PC-9 (cell line): ENCODE data around the gene MAMLD1. TPM values are rescaled to one million over a fixed set of nuclear protein-coding genes. Genes with fewer than 3 reads are reported as not detected.

Experiments used
- BruUV-seq: library from RNA; stranded (reverse); fragments of 400-500 nt; replicated peaks from 2 replicates; lab custom pipeline; 2021; lab: Mats Ljungman, UMichigan
- CTCF ChIA-PET: fragments of 300-600 bp; sonication (Branson Sonifier 250); formaldehyde crosslinking; loops from one replicate; lab custom pipeline; 2022; ENCODE audit warnings: antibody characterized with exemption; lab: Charles Lee
- POLR2A ChIA-PET: fragments of 300-600 bp; sonication (Branson Sonifier 250); formaldehyde crosslinking; loops from one replicate; lab custom pipeline; 2022; ENCODE audit warnings: antibody characterized with exemption; ENCODE audit not compliant: unreplicated experiment; lab: Charles Lee
- DNase-seq, 2 experiments: peaks; one replicate each; pipeline versions ENCODE4 v3.0.0 to v3.0.0-alpha.2; 2015 to 2022; ENCODE audit warnings: mixed read lengths in 1 of 2
- H2AFZ ChIP-seq: fragments of 200-600 bp; sonication (generic); 2 replicates; pipeline ENCODE4 v1.8.1; 2017; ENCODE audit warnings: antibody characterized with exemption
- H3F3A ChIP-seq: fragments of 200-600 bp; sonication (generic); 2 replicates; pipeline ENCODE4 v1.8.1; 2017; ENCODE audit warnings: antibody characterized with exemption, mild to moderate bottlenecking, low read depth; ENCODE audit not compliant: insufficient read depth
- H3K27ac ChIP-seq: fragments of 200-600 bp; sonication (generic); 2 replicates; pipeline ENCODE4 v1.6.1; 2016; ENCODE audit warnings: mixed run types
- H3K27me3 ChIP-seq: fragments of 200-600 bp; sonication (generic); 2 replicates; pipeline ENCODE4 v1.6.1; 2016; ENCODE audit warnings: low read depth, mixed run types; ENCODE audit not compliant: insufficient read depth
- H3K36me3 ChIP-seq: fragments of 200-600 bp; sonication (generic); 2 replicates; pipeline ENCODE4 v1.6.1; 2016; ENCODE audit warnings: low read depth, mixed run types
- H3K4me1 ChIP-seq: fragments of 200-600 bp; sonication (generic); replicated peaks from 2 replicates; pipeline ENCODE4 v1.6.1; 2016; ENCODE audit warnings: mixed run types; ENCODE audit not compliant: insufficient read depth
- H3K4me2 ChIP-seq: fragments of 200-600 bp; sonication (generic); 2 replicates; pipeline ENCODE4 v1.6.1; 2017; ENCODE audit warnings: mixed run types
- H3K4me3 ChIP-seq: fragments of 200-600 bp; sonication (generic); 2 replicates; pipeline ENCODE4 v1.6.1; 2016; ENCODE audit warnings: mixed run types
- H3K79me2 ChIP-seq: fragments of 200-600 bp; sonication (generic); 2 replicates; pipeline ENCODE4 v1.6.1; 2017; ENCODE audit warnings: low read depth, mixed run types
- H3K9me2 ChIP-seq: fragments of 200-600 bp; sonication (generic); 2 replicates; pipeline ENCODE4 v1.8.1; 2017; ENCODE audit warnings: mild to moderate bottlenecking; ENCODE audit not compliant: insufficient read depth
- H3K9me3 ChIP-seq: fragments of 200-600 bp; sonication (generic); 2 replicates; pipeline ENCODE4 v1.8.1; 2016; ENCODE audit warnings: low read depth; ENCODE audit not compliant: insufficient read depth
- H4K20me1 ChIP-seq: fragments of 200-600 bp; sonication (generic); 2 replicates; pipeline ENCODE4 v1.8.1; 2017; ENCODE audit not compliant: insufficient read depth
- CTCF ChIP-seq: fragments of 200-600 bp; sonication (generic); conservative IDR thresholded peaks from 2 replicates; pipeline ENCODE4 v1.6.1; 2017; ENCODE audit warnings: mixed run types, antibody characterized with exemption, mild to moderate bottlenecking, moderate library complexity
- EZH2 ChIP-seq: fragments of 200-600 bp; sonication (generic); IDR thresholded peaks from 2 replicates; pipeline ENCODE4 v1.8.0; 2017; ENCODE audit warnings: antibody characterized with exemption, low read depth
- intact Hi-C: fragments of 100-400 bp; cut with micrococcal nuclease; formaldehyde crosslinking; loops from one replicate; pipeline ENCODE4 v1.10.0; 2022; ENCODE audit not compliant: unreplicated experiment
- total RNA-seq: library from RNA; stranded (reverse); gene quantifications from 2 replicates; pipeline ENCODE4 v1.2.3, GENCODE V29; 2021

Gene MAMLD1
- total RNA-seq, 1 experiment from 2014 or later = 2.5 TPM

- H3K9me2 ChIP-seq = no peaks in the 10 kb centered on the region
- no peaks in the 10 kb centered on the region for H3F3A ChIP-seq
- intact Hi-C loops = no loop called here
- no peaks in the 10 kb centered on the region for H3K4me1 ChIP-seq
- H3K27ac ChIP-seq = no peak overlapping the region
- POLR2A ChIA-PET = no interaction called here
- no peak overlapping the region for H2AFZ ChIP-seq
- no peak overlapping the region for H3K4me3 ChIP-seq
- TF ChIP-seq EZH2 = no peak
- no peak overlapping the region for H3K4me2 ChIP-seq
- H3K36me3 ChIP-seq = no peaks in the 10 kb centered on the region
- DNase-seq = no peak
- H4K20me1 ChIP-seq = no peaks in the 10 kb centered on the region
- no peaks in the 10 kb centered on the region for H3K79me2 ChIP-seq
- H3K27me3 ChIP-seq = no peaks in the 10 kb centered on the region
- CTCF ChIA-PET = no interaction called here
- H3K9me3 ChIP-seq = no peaks in the 10 kb centered on the region
- BruUV-seq = no TSS peak
Measured at GRCh38 chrX:150446995-150447394, 83.9 kb downstream of the MAMLD1 start.

DNA sequence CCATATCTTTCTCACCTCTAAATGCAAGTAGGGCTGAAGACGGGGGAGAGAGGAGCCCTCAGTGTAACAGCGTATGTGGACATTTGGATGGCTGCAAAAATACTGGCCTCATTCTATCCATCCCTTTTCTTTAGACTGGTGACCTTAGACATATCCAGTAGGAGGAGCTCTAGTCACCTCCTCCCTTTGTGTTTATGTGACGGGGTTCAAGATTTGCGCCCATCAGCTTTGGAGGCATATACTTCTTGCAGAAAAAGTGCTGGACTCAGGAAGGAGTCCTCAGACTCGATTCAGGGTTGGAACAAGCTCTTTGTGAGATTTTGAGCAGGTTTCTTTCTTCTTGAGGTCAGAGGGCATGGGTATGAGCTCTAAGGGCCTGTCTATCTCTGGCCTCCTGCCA, 86.2 kb downstream of the MAMLD1 start:
- H3K27me3 ChIP-seq = no peaks in the 10 kb centered on the region
- intact Hi-C loops = no loop called here
- H3K36me3 ChIP-seq = no peaks in the 10 kb centered on the region
- H3K4me3 ChIP-seq = no peak overlapping the region
- H3F3A ChIP-seq = no peaks in the 10 kb centered on the region
- H3K4me1 ChIP-seq = no peaks in the 10 kb centered on the region
- ChIA-PET POLR2A (no interaction called here), CTCF (interaction anchor here (0.5 kb wide), 1 partner anchor 389 kb away, joined by 3 read pairs; no protein-coding TSS in a partner anchor)
- no peak overlapping the region for H2AFZ ChIP-seq
- no peaks in the 10 kb centered on the region for H3K9me3 ChIP-seq
- DNase-seq = no peak
- no TSS peak for BruUV-seq
- H3K9me2 ChIP-seq = no peaks in the 10 kb centered on the region
- no peaks in the 10 kb centered on the region for H4K20me1 ChIP-seq
- H3K79me2 ChIP-seq = no peaks in the 10 kb centered on the region
- no peak overlapping the region for H3K27ac ChIP-seq
- H3K4me2 ChIP-seq = no peak overlapping the region
- TF ChIP-seq EZH2 (no peak), CTCF (peak; percentile 42; the same call in 1 of the 2 replicates)

GRCh38 chrX:150450519-150451177, 87.5 kb downstream of the MAMLD1 start:
- Histone ChIP-seq H3K4me3 (no peak overlapping the region), H3K27me3 (no peaks in the 10 kb centered on the region), H3K9me2 (no peaks in the 10 kb centered on the region), H3K36me3 (no peaks in the 10 kb centered on the region), H3K9me3 (no peaks in the 10 kb centered on the region), H3K4me1 (no peaks in the 10 kb centered on the region), H2AFZ (no peak overlapping the region), H3K79me2 (no peaks in the 10 kb centered on the region), H3F3A (no peaks in the 10 kb centered on the region), H4K20me1 (no peaks in the 10 kb centered on the region), H3K4me2 (no peak overlapping the region), H3K27ac (no peak overlapping the region)
- TF ChIP-seq CTCF (no peak), EZH2 (no peak)
- BruUV-seq = no TSS peak
- no peak for DNase-seq
- intact Hi-C loops = no loop called here
- POLR2A ChIA-PET = no interaction called here
- CTCF ChIA-PET = no interaction called here

- Histone ChIP-seq H3K27me3 (no peaks in the 10 kb centered on the region), H3K9me3 (no peaks in the 10 kb centered on the region), H3K4me3 (no peak overlapping the region), H3K9me2 (no peaks in the 10 kb centered on the region), H2AFZ (no peak overlapping the region), H3K79me2 (no peaks in the 10 kb centered on the region), H3K4me2 (no peak overlapping the region), H3K4me1 (no peaks in the 10 kb centered on the region), H3K27ac (no peak overlapping the region), H3F3A (no peaks in the 10 kb centered on the region), H3K36me3 (no peaks in the 10 kb centered on the region), H4K20me1 (no peaks in the 10 kb centered on the region)
- no peak for DNase-seq
- intact Hi-C loops = no loop called here
- BruUV-seq = no TSS peak
- ChIA-PET POLR2A (no interaction called here), CTCF (no interaction called here)
- TF ChIP-seq CTCF = no peak
- TF ChIP-seq EZH2 = no peak
Measured at GRCh38 chrX:150451953-150452352, 88.8 kb downstream of the MAMLD1 start.
